ENCODE measurements around the gene IP6K2.

IP6K2 gene

DNA sequence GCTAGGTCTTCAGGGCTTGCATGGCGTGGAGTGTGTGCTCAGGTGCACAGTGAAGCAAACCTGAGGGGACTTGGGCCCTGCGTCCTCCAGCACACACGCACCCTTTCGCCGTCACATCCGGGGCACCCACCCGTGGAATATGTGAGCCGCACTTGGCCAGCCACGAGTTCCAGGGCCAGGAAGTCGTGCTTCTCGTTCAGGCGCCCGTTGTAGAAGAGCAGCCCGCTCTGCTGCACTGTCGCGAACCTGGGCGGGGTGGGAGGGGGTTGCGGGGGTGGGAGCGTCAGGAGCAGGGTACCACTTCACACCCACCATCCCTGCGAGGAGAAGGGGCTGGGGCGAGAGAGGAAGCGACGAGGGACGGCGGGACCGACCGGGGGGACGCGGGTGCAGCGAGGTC is 61.4 kb downstream of the IP6K2 start:
- Histone ChIP-seq H3K4me1 (ENCODE audit: insufficient read depth, poor library complexity, severe bottlenecking) (no peaks in the 10 kb centered on the region), H3K4me3 (ENCODE audit: severe bottlenecking) (peak overlapping the region; percentile 36), H3K27ac (ENCODE audit: poor library complexity, severe bottlenecking) (peak overlapping the region; percentile 27), H3K36me3 (ENCODE audit: low read depth) (no peaks in the 10 kb centered on the region), H3K9me3 (ENCODE audit: severe bottlenecking) (no peaks in the 10 kb centered on the region), H3K27me3 (ENCODE audit: insufficient read depth, poor library complexity, severe bottlenecking) (no peaks in the 10 kb centered on the region)
- ATAC-seq (ENCODE audit: low read depth) = no peak; the same call in 2 of the 3 replicates
- TF ChIP-seq, protein P1, sequence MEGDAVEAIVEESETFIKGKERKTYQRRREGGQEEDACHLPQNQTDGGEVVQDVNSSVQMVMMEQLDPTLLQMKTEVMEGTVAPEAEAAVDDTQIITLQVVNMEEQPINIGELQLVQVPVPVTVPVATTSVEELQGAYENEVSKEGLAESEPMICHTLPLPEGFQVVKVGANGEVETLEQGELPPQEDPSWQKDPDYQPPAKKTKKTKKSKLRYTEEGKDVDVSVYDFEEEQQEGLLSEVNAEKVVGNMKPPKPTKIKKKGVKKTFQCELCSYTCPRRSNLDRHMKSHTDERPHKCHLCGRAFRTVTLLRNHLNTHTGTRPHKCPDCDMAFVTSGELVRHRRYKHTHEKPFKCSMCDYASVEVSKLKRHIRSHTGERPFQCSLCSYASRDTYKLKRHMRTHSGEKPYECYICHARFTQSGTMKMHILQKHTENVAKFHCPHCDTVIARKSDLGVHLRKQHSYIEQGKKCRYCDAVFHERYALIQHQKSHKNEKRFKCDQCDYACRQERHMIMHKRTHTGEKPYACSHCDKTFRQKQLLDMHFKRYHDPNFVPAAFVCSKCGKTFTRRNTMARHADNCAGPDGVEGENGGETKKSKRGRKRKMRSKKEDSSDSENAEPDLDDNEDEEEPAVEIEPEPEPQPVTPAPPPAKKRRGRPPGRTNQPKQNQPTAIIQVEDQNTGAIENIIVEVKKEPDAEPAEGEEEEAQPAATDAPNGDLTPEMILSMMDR (IDR thresholded peaks at IDR 0.05; ENCODE audit: poor library complexity, severe bottlenecking) = no peak
- DNase-seq (ENCODE audit: low spot score) = no peak

DNA sequence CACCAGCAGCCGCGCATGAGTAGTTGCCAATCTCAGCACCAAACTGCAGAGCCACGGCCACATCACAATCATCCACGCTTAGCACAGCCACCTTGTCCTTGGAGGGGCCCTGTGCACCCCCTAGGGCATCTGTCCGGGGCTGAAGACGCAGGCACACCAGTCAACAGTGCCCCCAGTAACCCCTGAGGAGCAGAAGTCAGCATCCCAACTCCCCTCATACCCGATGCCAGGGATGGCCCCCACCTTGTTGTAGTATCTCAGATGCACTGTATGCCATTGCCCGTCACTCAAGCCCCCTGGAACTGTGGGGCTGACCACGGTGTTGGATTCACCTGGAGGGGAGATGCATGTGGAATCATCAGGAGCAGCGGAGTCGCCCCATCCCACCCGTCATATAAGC is 62.0 kb downstream of the IP6K2 start:
- no peaks in the 10 kb centered on the region for H3K36me3 ChIP-seq (ENCODE audit: low read depth)
- no peaks in the 10 kb centered on the region for H3K9me3 ChIP-seq (ENCODE audit: severe bottlenecking)
- no peaks in the 10 kb centered on the region for H3K4me1 ChIP-seq (ENCODE audit: insufficient read depth, poor library complexity, severe bottlenecking)
- no peak overlapping the region for H3K4me3 ChIP-seq (ENCODE audit: severe bottlenecking)
- TF ChIP-seq, protein P1 (IDR thresholded peaks at IDR 0.05; ENCODE audit: poor library complexity, severe bottlenecking) = no peak
- peak overlapping the region; percentile 27 for H3K27ac ChIP-seq (ENCODE audit: poor library complexity, severe bottlenecking)
- ATAC-seq (ENCODE audit: low read depth) = no peak
- no peak for DNase-seq (ENCODE audit: low spot score)
- no peaks in the 10 kb centered on the region for H3K27me3 ChIP-seq (ENCODE audit: insufficient read depth, poor library complexity, severe bottlenecking)

DNA sequence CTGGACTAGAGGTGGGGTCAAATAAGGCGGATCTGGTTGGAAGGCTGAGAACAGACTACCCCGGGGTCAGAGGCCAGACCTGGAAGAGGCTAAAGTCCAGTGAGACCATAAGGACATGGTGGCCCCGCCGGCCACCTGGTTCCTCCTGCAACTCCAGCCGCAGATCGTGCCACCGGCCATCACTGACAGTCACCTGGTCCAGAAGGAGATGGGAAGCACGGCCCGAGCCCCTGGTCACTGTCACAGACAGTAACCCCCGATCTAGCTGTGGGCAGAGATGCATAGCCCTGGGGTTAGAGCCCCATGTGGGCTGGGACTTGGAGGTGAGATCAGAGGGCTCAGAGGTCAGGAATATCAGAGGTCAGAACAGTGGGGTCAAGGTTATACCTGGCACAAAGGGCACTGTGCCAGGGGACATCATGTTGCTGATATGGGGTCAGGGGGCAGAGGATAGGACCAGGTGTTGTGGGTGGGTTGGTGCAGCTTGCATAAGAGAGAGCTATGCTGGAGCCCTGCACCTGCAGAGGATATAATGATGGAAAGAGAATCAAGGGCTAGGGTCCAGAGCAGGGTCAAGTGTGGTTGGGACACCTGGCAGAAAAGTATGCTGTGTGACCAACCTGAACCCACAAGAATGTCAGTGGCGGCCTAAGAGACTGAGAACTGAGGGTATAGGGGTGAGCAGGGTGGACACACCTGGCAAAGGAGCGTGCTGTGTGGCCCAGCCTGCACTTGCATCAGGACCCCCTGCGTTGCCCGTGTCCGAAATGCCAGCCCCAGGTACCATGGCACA is 63.9 kb downstream of the IP6K2 start:
- no peak for ATAC-seq (ENCODE audit: low read depth)
- Histone ChIP-seq H3K9me3 (ENCODE audit: severe bottlenecking) (no peaks in the 10 kb centered on the region), H3K36me3 (ENCODE audit: low read depth) (no peaks in the 10 kb centered on the region), H3K4me1 (ENCODE audit: insufficient read depth, poor library complexity, severe bottlenecking) (no peaks in the 10 kb centered on the region), H3K27me3 (ENCODE audit: insufficient read depth, poor library complexity, severe bottlenecking) (no peaks in the 10 kb centered on the region), H3K27ac (ENCODE audit: poor library complexity, severe bottlenecking) (no peak overlapping the region), H3K4me3 (ENCODE audit: severe bottlenecking) (no peak overlapping the region)
- TF ChIP-seq, protein P1 (IDR thresholded peaks at IDR 0.05; ENCODE audit: poor library complexity, severe bottlenecking) = no peak
- DNase-seq (ENCODE audit: low spot score) = no peak

DNA sequence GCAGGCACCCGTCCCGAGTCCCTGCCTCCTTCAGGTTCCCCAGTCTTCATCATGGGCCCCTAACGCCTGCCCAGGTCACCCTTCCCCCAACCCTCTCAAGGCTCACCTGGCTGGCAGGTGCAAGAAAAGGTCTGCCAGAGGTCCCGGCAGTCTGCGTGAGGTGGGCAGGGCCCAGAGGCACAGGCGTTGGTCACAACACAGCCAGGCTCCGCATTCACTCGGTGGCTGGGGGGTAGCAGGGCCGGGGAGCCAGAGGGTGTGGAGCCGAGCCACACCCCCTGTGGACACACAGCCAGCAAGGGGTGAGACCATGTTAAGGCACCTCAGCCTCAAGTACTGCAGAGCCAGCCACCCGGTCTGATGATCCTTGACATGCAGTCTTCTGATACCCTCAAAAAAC is 65.2 kb downstream of the IP6K2 start:
- Histone ChIP-seq H3K27ac (ENCODE audit: poor library complexity, severe bottlenecking) (no peak overlapping the region), H3K4me1 (ENCODE audit: insufficient read depth, poor library complexity, severe bottlenecking) (no peaks in the 10 kb centered on the region), H3K4me3 (ENCODE audit: severe bottlenecking) (no peak overlapping the region), H3K9me3 (ENCODE audit: severe bottlenecking) (no peaks in the 10 kb centered on the region), H3K36me3 (ENCODE audit: low read depth) (no peaks in the 10 kb centered on the region), H3K27me3 (ENCODE audit: insufficient read depth, poor library complexity, severe bottlenecking) (no peaks in the 10 kb centered on the region)
- DNase-seq (ENCODE audit: low spot score) (no peak), ATAC-seq (ENCODE audit: low read depth) (no peak)
- TF ChIP-seq, protein P1 (IDR thresholded peaks at IDR 0.05; ENCODE audit: poor library complexity, severe bottlenecking) = no peak

DNA sequence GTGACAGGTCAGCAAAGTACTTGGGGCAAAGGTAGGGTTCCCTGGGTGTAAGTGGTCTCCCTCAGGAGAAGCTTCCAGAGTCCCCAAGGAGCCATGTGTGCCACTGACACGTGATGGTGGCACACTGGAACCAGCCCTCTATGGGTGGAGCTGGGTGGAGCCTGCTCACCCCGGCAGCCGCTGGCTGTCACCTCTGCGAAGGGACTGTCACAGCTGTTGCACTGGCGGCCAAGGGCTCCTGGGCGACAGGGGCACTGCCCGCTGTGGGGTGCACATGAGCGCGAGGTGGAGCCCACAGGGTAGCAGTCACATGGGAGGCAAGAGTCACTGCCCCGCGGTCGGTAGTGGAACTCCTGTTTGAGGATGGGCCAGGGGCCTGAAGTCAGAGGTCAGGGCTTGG is 66.3 kb downstream of the IP6K2 start:
- no peaks in the 10 kb centered on the region for H3K9me3 ChIP-seq (ENCODE audit: severe bottlenecking)
- DNase-seq (ENCODE audit: low spot score) = no peak
- no peaks in the 10 kb centered on the region for H3K27me3 ChIP-seq (ENCODE audit: insufficient read depth, poor library complexity, severe bottlenecking)
- no peaks in the 10 kb centered on the region for H3K4me1 ChIP-seq (ENCODE audit: insufficient read depth, poor library complexity, severe bottlenecking)
- no peak for ATAC-seq (ENCODE audit: low read depth)
- H3K27ac ChIP-seq (ENCODE audit: poor library complexity, severe bottlenecking) = no peak overlapping the region
- no peak overlapping the region for H3K4me3 ChIP-seq (ENCODE audit: severe bottlenecking)
- TF ChIP-seq, protein P1 (IDR thresholded peaks at IDR 0.05; ENCODE audit: poor library complexity, severe bottlenecking) = no peak
- H3K36me3 ChIP-seq (ENCODE audit: low read depth) = no peaks in the 10 kb centered on the region
